ENCODE results near the gene HMCN1.
A peak's percentile ranks its signal among the peaks of the same experiment; 100 is the strongest.

The HMCN1 gene

GRCh38 chr1:185739967-185740366 lies 5.8 kb downstream of the HMCN1 start:
- peak; percentile 11 for DNase-seq (ENCODE audit: low spot score)
- TF ChIP-seq CTCF (IDR thresholded peaks at IDR 0.05; ENCODE audit: extremely low read depth, missing control alignments), result no peak

DNA sequence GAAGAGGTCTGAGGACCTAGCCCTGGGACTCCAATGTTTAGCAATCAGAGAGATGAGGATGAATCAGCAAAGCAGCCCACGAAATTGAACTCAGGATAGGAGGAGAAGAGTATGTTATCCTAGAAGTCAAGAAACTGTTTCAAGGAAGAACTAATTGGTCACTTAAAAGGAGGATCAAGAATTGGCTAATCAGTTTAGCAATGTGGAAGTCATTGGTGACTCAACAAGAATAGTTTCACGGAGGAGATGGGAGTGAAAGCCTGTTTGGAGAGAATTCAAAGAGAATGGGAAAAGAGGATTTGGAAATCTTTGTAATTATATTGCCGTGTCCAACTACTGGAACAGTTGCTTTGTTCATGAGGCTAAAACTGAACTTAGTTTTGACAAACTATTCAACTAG lies 7.4 kb downstream of the HMCN1 start:
- DNase-seq (ENCODE audit: low spot score), result no peak
- no peak for TF ChIP-seq CTCF (IDR thresholded peaks at IDR 0.05; ENCODE audit: extremely low read depth, missing control alignments)

- TF ChIP-seq CTCF (IDR thresholded peaks at IDR 0.05; ENCODE audit: extremely low read depth, missing control alignments), result no peak
- no peak for DNase-seq (ENCODE audit: low spot score)
Measured at GRCh38 chr1:185742403-185742802, 8.2 kb downstream of the HMCN1 start.

GRCh38 chr1:185745165-185745564 lies 11.0 kb downstream of the HMCN1 start:
- TF ChIP-seq CTCF (IDR thresholded peaks at IDR 0.05; ENCODE audit: extremely low read depth, missing control alignments), result no peak
- no peak for DNase-seq (ENCODE audit: low spot score)

DNA sequence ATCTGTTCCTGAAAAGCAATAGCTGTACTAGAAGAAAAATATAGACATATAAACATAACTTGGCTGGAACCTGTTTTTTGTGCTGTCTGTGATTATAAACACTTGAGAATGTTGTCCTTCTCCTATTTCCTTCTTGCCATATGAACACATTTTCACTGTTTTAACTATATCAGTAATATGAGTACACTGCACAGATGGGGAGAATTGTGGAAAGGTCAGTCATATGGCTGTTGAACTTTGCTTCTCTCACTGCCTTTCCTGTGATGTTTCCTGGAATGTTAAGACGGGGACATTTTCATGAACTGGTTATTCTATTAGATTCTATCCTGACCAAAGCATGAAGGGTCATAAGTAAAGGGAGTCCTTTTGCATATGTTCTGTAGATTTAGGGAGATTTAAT lies 24.9 kb downstream of the HMCN1 start:
- no peak for DNase-seq (ENCODE audit: low spot score)
- no peak for TF ChIP-seq CTCF (IDR thresholded peaks at IDR 0.05; ENCODE audit: extremely low read depth, missing control alignments)

- no peak for TF ChIP-seq CTCF (IDR thresholded peaks at IDR 0.05; ENCODE audit: extremely low read depth, missing control alignments)
- no peak for DNase-seq (ENCODE audit: low spot score)
Measured at GRCh38 chr1:185761841-185762240, 27.6 kb downstream of the HMCN1 start.

DNA sequence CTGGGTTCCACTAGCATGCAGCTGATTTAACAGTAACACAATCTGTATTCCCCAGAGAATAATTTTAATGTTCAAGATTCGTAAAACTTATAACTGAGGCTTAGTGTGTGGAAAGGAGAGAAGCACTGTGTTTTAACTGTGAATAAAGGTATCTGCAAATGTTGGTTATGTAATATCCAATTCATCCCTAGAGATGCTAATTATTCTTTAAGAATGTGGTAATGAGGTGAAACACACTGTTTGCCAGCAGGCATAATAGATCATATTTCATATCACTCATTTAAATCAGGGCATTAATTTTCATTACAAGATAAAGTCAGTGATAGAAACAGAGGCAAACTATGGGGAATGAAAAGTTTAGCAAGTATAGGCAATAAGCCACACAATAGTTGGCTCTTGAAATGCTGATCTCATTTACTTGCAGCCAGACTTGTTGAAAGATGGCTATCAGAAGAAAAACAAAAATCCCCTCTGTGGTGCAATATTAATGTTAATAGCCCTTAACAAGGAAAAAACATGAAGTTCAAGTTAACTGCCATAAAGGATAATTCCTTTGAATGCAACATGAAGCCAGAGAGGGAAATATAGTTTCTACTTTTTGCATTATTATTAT lies 33.4 kb downstream of the HMCN1 start:
- no peak for DNase-seq (ENCODE audit: low spot score)
- no peak for TF ChIP-seq CTCF (IDR thresholded peaks at IDR 0.05; ENCODE audit: extremely low read depth, missing control alignments)
